ENCODE measurements around the gene YTHDC1.

The YTHDC1 gene

GRCh38 chr4:68352791-68353190 lies 2.9 kb upstream of the YTHDC1 start:
- no peak for DNase-seq

GRCh38 chr4:68349279-68349648 lies 626 bp downstream of the YTHDC1 start:
- DNase-seq, result no peak

GRCh38 chr4:68348577-68348976 lies 1.3 kb downstream of the YTHDC1 start:
- no peak for DNase-seq

- DNase-seq, result no peak
These were observed 2.0 kb downstream of the YTHDC1 start for GRCh38 chr4:68347845-68348244.

- DNase-seq, result no peak
These were observed 3.4 kb downstream of the YTHDC1 start for GRCh38 chr4:68346461-68346860.

- no peak for DNase-seq
These were observed 5.1 kb downstream of the YTHDC1 start for GRCh38 chr4:68344785-68345184.

- DNase-seq, result no peak
These were observed 5.8 kb downstream of the YTHDC1 start for GRCh38 chr4:68344049-68344448.

- DNase-seq, result no peak
These were observed 7.8 kb downstream of the YTHDC1 start for GRCh38 chr4:68342134-68342533.

GRCh38 chr4:68338625-68339024 lies 11.3 kb downstream of the YTHDC1 start:
- DNase-seq, result no peak

- DNase-seq, result no peak
These were observed 12.4 kb downstream of the YTHDC1 start for GRCh38 chr4:68337522-68337921.

- DNase-seq, result no peak
These were observed 12.9 kb downstream of the YTHDC1 start for GRCh38 chr4:68337004-68337403.

- no peak for DNase-seq
These were observed 13.4 kb downstream of the YTHDC1 start for GRCh38 chr4:68336530-68336929.

- DNase-seq, result no peak
These were observed 23.7 kb downstream of the YTHDC1 start for GRCh38 chr4:68326141-68326540.

GRCh38 chr4:68324519-68325262 lies 25.2 kb downstream of the YTHDC1 start:
- no peak for DNase-seq

GRCh38 chr4:68319040-68319439 lies 30.9 kb downstream of the YTHDC1 start:
- DNase-seq, result no peak

GRCh38 chr4:68316193-68316969 lies 33.5 kb downstream of the YTHDC1 start:
- no peak for DNase-seq

- DNase-seq, result no peak
These were observed 39.1 kb downstream of the YTHDC1 start for GRCh38 chr4:68310651-68311247.

GRCh38 chr4:68304731-68305130 lies 45.2 kb downstream of the YTHDC1 start:
- DNase-seq, result no peak

- peak in 1 of 2 experiments; percentile 23 for DNase-seq
These were observed 50.1 kb downstream of the YTHDC1 start for GRCh38 chr4:68299492-68300457.

GRCh38 chr4:68297137-68297536 lies 52.8 kb downstream of the YTHDC1 start:
- DNase-seq, result no peak

- no peak for DNase-seq
These were observed 58.6 kb downstream of the YTHDC1 start for GRCh38 chr4:68291256-68291655.

- DNase-seq, result no peak
These were observed 61.5 kb downstream of the YTHDC1 start for GRCh38 chr4:68288393-68288740.

Data from activated CD4-positive, alpha-beta T cell treated with anti-CD3 and anti-CD28 coated beads, Interleukin-2, amount 50 U/mL, for 48 hours (primary cell).